Measurements from ENCODE around the gene CNBD2. TPM values are rescaled to one million over a fixed set of nuclear protein-coding genes. Genes with fewer than 3 reads are reported as not detected.

The CNBD2 gene
- total and polyA plus RNA-seq, 12 donors, result 1.1 to 23.3 (median 5.2) TPM

GRCh38 chr20:35971981-35972380, 3.6 kb downstream of the CNBD2 start:
- DNase-seq, result no peak
- H3K36me3 ChIP-seq (replicated peaks in 1 of 2), result no peaks in the 10 kb centered on the region
- no peak overlapping the region for H3K27ac ChIP-seq
- 93 to 96% (median 94%) methylated on average over 2 of the region's 2 CpGs for WGBS, 4 donors
- H3K9me3 ChIP-seq (replicated peaks in 1 of 3), result no peaks in the 10 kb centered on the region
- TF ChIP-seq POLR2A (IDR thresholded peaks at IDR 0.05) (no peak), CTCF (IDR thresholded peaks at IDR 0.05) (no peak)
- H3K4me3 ChIP-seq, result no peak overlapping the region
- intact Hi-C loops (cut with DNase I), result no loop called here
- H3K4me1 ChIP-seq (replicated peaks in 1 of 2), result no peaks in the 10 kb centered on the region
- H3K27me3 ChIP-seq, result no peaks in the 10 kb centered on the region

- no peaks in the 10 kb centered on the region for H3K9me3 ChIP-seq (replicated peaks in 1 of 3)
- peak in 1 of 7 donors; percentile 63 for DNase-seq
- no peaks in the 10 kb centered on the region for H3K36me3 ChIP-seq (replicated peaks in 1 of 2)
- H3K27ac ChIP-seq, result no peak overlapping the region
- no peak overlapping the region for H3K4me3 ChIP-seq
- 80 to 100% (median 93%) methylated on average over 4 of the region's 4 CpGs for whole genome bisulfite sequencing, 4 donors
- intact Hi-C loops (cut with DNase I), result no loop called here
- no peaks in the 10 kb centered on the region for H3K27me3 ChIP-seq
- no peaks in the 10 kb centered on the region for H3K4me1 ChIP-seq (replicated peaks in 1 of 2)
- TF ChIP-seq CTCF (IDR thresholded peaks at IDR 0.05) (no peak), POLR2A (IDR thresholded peaks at IDR 0.05) (no peak)
These were observed 4.1 kb downstream of the CNBD2 start for GRCh38 chr20:35972462-35972861.

- H3K36me3 ChIP-seq (replicated peaks in 1 of 2), result no peaks in the 10 kb centered on the region
- no peak overlapping the region for H3K27ac ChIP-seq
- H3K9me3 ChIP-seq (replicated peaks in 1 of 3), result no peaks in the 10 kb centered on the region
- H3K4me3 ChIP-seq, result no peak overlapping the region
- TF ChIP-seq CTCF (IDR thresholded peaks at IDR 0.05) (no peak), POLR2A (IDR thresholded peaks at IDR 0.05) (no peak)
- no peaks in the 10 kb centered on the region for H3K27me3 ChIP-seq
- intact Hi-C loops (cut with DNase I), result no loop called here
- no peaks in the 10 kb centered on the region for H3K4me1 ChIP-seq (replicated peaks in 1 of 2)
- 80 to 81% (median 81%) methylated on average over 4 of the region's 4 CpGs for WGBS, 4 donors
- DNase-seq, result no peak
These were observed 5.9 kb downstream of the CNBD2 start for GRCh38 chr20:35974256-35974655.

GRCh38 chr20:35975576-35976373, 7.4 kb downstream of the CNBD2 start:
- H3K27me3 ChIP-seq, result no peaks in the 10 kb centered on the region
- WGBS, 4 donors, result 67 to 76% (median 70%) methylated on average over 6 to 9 of the region's 9 CpGs
- intact Hi-C loops (cut with DNase I), result no loop called here
- H3K4me3 ChIP-seq, result no peak overlapping the region
- no peak overlapping the region for H3K27ac ChIP-seq
- H3K9me3 ChIP-seq (replicated peaks in 1 of 3), result no peaks in the 10 kb centered on the region
- H3K36me3 ChIP-seq (replicated peaks in 1 of 2), result no peaks in the 10 kb centered on the region
- H3K4me1 ChIP-seq (replicated peaks in 1 of 2), result no peaks in the 10 kb centered on the region
- DNase-seq, result no peak
- no peak for TF ChIP-seq CTCF (IDR thresholded peaks at IDR 0.05)
- no peak for TF ChIP-seq POLR2A (IDR thresholded peaks at IDR 0.05)

Data from adrenal gland (tissue), 12 donors.